GM19023 (cell line): ENCODE data around the gene ILDR2.
"Not testable (repeated sequence)": the region's sequence is repeated elsewhere in the genome, so short reads cannot be mapped to it uniquely, and the experiment has no call there.

ENCODE experiments used
- ATAC-seq: cut with Tn5 transposase; IDR thresholded peaks from one replicate; pipeline ENCODE4 v1.9.1; 2021; ENCODE audit warnings: mild to moderate bottlenecking, moderate library complexity; ENCODE audit not compliant: unreplicated experiment

ILDR2 gene

GRCh38 chr1:166889776-166890175, 85.6 kb downstream of the ILDR2 start:
- no peak for ATAC-seq

GRCh38 chr1:166888373-166889111, 86.8 kb downstream of the ILDR2 start:
- ATAC-seq, result no peak

- no peak for ATAC-seq
Observed at GRCh38 chr1:166884971-166885370, 90.4 kb downstream of the ILDR2 start.

- no peak for ATAC-seq
Observed at GRCh38 chr1:166884040-166884642, 91.2 kb downstream of the ILDR2 start.

GRCh38 chr1:166882893-166883292, 92.4 kb downstream of the ILDR2 start:
- no peak for ATAC-seq

GRCh38 chr1:166878173-166878917, 97.0 kb downstream of the ILDR2 start:
- ATAC-seq, result not testable (repeated sequence)

- peak; percentile 3 for ATAC-seq
Observed at GRCh38 chr1:166876540-166876838, 98.9 kb downstream of the ILDR2 start.

- peak; percentile 86 for ATAC-seq
Observed at GRCh38 chr1:166875734-166876539, 99.4 kb downstream of the ILDR2 start, which contains the start of gene TADA1. Gene TADA1 (minus strand): TSS chr1:166876264. CDS start chr1:166876233, 31 bp downstream.

- ATAC-seq, result no peak
Observed at GRCh38 chr1:166875302-166875733, 100.0 kb downstream of the ILDR2 start.

GRCh38 chr1:166874464-166874863, 100.9 kb downstream of the ILDR2 start:
- no peak for ATAC-seq

- no peak for ATAC-seq
Observed at GRCh38 chr1:166870584-166870983, 104.8 kb downstream of the ILDR2 start.

- no peak for ATAC-seq
Observed at GRCh38 chr1:166869318-166870099, 105.8 kb downstream of the ILDR2 start.

- no peak for ATAC-seq
Observed at GRCh38 chr1:166868639-166869038, 106.7 kb downstream of the ILDR2 start.

- no peak for ATAC-seq
Observed at GRCh38 chr1:166865926-166866325, 109.4 kb downstream of the ILDR2 start.

GRCh38 chr1:166859597-166859996, 115.7 kb downstream of the ILDR2 start:
- no peak for ATAC-seq

GRCh38 chr1:166858726-166859419, 116.5 kb downstream of the ILDR2 start:
- ATAC-seq, result no peak
